Inferior parietal cortex (tissue), 1 donor: ENCODE results near the gene CACNA1I.
"Not testable (repeated sequence)": the region's sequence is repeated elsewhere in the genome, so short reads cannot be mapped to it uniquely, and the experiment has no call there.

Source experiments
- DNase-seq: peaks from one replicate; pipeline ENCODE4 v3.0.0-alpha.2; 2016; ENCODE audit errors: extremely low spot score

Gene CACNA1I

GRCh38 chr22:39718921-39719475 is 148.4 kb downstream of the CACNA1I start:
- no peak for DNase-seq

- DNase-seq: no peak
Observed at GRCh38 chr22:39719559-39720450, 149.3 kb downstream of the CACNA1I start.

DNA sequence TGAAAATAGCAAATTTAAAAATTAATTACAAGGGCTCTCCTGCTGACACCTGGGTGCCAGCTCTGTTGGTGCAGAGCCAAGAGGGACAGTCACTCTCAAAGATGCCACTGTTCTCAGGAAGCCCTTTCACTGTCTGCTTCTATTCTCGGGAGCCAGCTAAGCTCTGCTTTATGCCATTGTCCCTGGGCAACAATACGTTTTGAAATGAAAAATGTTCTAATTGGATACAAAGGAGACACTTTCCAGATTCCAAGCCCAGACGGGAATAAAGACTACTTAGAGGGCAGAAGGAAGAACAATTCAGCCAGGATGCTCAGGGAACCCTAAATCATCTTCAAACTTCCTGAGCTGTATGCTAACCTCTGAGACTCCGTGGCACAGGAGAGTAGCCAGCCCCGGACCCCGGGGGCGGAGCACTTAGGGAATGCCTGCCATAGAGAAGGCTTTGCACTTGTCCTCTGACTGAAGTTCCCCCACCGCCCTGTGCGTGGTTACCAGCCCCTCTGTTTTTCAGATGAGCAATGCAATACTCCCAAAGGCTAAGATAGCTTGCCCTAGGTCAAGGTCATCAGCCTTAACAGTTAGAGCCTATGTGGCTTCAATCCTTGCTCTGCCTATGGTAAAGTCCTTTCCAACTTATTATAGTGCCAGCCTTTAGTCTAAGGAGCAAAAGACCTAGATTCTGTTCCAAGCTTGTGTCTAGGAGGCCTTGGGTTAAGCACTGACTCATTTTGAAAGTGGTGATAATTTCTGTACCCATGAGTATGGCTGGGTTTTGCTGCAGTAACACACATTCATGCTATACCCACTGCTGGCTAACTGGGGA is 150.9 kb downstream of the CACNA1I start:
- DNase-seq: no peak

DNA sequence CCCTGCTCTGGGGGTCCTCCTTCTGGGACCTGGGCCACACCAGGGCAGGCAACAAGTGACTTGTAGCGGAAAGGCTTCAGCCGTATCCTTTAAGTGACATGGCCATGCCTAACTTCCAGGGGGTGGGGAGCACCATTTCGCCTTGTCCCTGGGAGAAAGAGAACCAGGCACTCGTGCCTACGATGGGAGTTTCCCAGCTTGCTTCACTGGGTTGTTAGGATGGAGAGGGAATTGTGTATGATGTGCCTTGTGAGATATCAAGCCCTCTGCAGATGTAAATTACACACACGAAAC is 151.4 kb downstream of the CACNA1I start:
- DNase-seq: no peak

- no peak for DNase-seq
Observed at GRCh38 chr22:39722501-39722900, 151.9 kb downstream of the CACNA1I start.

DNA sequence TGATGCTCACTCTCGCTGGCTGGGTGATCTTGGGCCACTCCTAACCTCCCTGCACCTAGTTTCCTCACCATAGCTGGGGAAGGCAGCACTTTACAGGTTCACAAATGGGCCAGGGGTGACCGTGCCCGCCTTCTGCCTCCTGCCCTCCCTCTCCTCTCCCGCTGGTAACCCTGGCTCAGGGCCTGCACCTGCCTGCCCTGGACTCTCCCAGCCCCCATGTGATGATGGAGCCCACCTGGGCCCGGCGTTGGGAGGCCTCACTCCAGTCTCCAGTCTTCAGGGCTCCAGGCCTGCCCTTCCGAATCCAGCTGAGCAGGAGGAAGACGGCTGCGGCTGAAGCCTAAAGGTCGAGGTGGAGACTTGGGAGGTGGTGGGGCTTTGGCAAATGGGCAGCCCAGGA is 152.9 kb downstream of the CACNA1I start:
- DNase-seq: no peak

DNA sequence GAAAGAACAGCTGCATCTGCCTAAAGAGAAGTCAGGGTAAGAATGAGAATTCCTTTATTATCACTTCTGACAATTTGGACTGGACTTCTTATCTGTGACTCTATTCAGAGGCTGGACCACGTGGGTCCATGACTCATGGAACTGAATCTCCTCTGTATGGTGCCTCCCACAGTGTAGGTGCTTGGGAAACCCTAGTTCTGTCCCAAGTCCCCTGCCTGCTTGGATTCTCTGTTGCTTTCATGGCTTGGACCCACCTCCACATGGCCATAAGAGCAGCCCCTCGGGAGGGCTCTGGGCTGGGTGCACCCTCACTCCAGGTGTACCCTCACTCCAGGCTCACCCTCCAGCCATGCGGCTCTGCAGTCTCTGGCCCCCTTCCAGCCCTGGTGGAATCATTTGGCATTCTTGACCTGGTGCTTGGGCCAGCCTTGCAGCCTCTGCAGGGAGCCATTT is 153.4 kb downstream of the CACNA1I start:
- DNase-seq: peak; percentile 39

DNA sequence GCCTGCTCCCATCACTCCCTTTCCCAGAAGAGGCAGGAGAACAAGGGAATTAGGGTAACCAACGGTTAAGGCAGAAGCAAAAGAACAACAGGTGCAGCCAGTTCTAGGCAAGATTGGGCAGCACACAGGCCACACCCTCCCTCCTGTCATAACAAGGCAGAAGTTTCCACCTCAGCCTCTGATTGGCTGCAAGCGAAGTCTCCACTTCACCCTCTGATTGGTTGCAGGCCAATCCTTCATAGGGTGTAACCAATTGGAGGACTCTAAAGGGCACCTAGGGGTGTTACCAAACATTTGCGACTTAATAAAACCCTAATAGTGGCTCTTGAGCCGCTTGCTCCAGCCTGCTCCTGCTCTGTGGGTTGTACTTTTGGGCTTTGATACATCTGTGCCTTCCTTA is 153.8 kb downstream of the CACNA1I start:
- DNase-seq: no peak

- no peak for DNase-seq
Observed at GRCh38 chr22:39724857-39725256, 154.3 kb downstream of the CACNA1I start.

GRCh38 chr22:39725351-39726035 is 154.9 kb downstream of the CACNA1I start:
- no peak for DNase-seq

DNA sequence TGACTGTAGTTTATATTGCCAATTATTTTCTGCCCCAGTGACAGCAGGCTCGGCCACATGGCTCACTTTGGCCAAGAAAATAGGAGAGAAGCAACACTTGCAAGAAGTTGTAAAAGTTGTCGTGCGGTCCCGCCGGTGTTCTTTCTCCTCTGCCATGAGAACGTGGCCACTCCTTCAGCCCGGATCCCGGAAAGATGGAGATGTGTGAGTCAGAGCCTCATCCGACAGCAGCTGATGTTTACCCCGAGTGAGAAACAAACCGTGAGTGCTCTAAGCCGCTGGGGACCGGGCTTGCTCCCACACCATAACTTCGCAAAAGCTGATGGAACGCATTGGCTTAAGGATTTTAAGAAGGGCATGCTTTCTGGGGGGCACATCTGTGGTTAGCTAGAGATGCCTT is 157.0 kb downstream of the CACNA1I start:
- DNase-seq: no peak

- DNase-seq: no peak
Observed at GRCh38 chr22:39728236-39728860, 157.8 kb downstream of the CACNA1I start.

GRCh38 chr22:39729141-39729934 is 158.8 kb downstream of the CACNA1I start:
- DNase-seq: no peak

- DNase-seq: no peak
Observed at GRCh38 chr22:39731481-39731880, 160.9 kb downstream of the CACNA1I start.

GRCh38 chr22:39731881-39732555 is 161.5 kb downstream of the CACNA1I start:
- no peak for DNase-seq

DNA sequence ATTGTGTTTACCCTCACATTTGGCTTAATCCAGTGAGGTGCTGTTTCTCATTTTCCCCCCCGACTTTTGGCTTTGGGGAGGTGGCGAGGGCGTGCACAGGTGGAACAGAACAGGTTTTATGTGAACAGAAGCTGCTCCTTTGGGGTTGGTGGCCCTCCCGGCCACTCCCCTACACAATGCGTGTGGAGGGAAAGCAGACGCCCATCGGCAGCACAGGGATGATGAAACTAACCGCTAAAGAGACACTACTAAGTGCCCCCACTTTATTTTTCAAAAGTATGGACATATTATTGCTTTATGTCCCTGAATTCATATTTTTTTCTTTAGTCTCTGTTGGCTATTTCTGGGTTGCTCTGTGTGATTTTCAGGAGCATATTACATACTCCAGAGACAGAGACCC is 162.1 kb downstream of the CACNA1I start:
- DNase-seq: no peak

DNA sequence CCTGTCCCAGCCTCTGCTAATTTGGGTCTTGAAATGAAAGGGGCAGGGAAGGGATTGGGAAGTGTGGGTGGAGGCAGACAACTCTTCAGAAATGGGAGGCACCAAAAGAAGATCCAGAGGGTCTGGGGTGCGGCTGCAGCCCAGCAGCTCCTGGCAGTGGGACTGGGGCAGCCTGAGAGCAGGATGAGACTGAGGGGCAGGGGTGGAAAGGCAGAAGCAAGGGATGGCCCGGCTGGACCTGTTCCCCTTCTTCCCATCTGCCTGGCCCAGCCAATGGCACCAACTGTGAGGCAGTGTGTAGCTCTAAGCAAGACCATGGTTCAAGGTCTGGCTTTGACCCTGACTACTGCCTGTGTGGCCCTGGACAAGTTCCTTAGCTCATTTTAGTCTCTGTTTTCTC is 162.6 kb downstream of the CACNA1I start:
- no peak for DNase-seq

DNA sequence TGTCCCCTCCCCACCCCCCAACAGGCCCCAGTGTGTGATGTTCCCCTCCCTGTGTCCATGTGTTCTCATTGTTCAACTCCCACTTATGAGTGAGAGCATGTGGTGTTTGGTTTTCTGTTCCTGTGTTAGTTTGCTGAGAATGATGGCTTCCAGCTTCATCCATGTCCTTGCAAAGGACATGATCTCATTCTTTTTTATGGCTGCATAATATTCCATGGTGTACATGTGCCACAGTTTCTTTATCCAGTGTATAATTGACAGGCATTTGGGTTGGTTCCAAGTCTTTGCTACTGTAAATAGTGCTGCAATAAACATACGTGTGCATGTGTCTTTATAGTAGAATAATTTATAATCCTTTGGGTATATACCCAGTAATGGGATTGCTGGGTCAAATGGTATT is 163.5 kb downstream of the CACNA1I start:
- not testable (repeated sequence) for DNase-seq

- DNase-seq: no peak
Observed at GRCh38 chr22:39734866-39735265, 164.3 kb downstream of the CACNA1I start.

- no peak for DNase-seq
Observed at GRCh38 chr22:39735776-39736175, 165.2 kb downstream of the CACNA1I start.
